WERI-Rb-1 (cell line): ENCODE data around the gene NPIPB8.
"Not testable (repeated sequence)": the region's sequence is repeated elsewhere in the genome, so short reads cannot be mapped to it uniquely, and the experiment has no call there.

ENCODE experiments used
- DNase-seq: peaks from one replicate; pipeline ENCODE4 v3.0.0-alpha.2; 2020
- H3K27ac ChIP-seq: fragments of 250-450 bp; sonication (Bioruptor Pico); 2 replicates; pipeline ENCODE4 v1.5.1; 2020; ENCODE audit warnings: mild to moderate bottlenecking, moderate library complexity
- H3K27me3 ChIP-seq: fragments of 250-450 bp; sonication (Bioruptor Pico); 2 replicates; pipeline ENCODE4 v1.5.1; 2021; ENCODE audit warnings: mild to moderate bottlenecking, low read depth, moderate library complexity; ENCODE audit not compliant: insufficient read depth, severe bottlenecking
- H3K36me3 ChIP-seq: fragments of 250-450 bp; sonication (Bioruptor Pico); 2 replicates; pipeline ENCODE4 v1.5.1; 2020; ENCODE audit warnings: mild to moderate bottlenecking, moderate library complexity
- H3K4me3 ChIP-seq: 2 replicates; pipeline ENCODE4 v1.5.1; 2011; ENCODE audit warnings: low read depth, mild to moderate bottlenecking, control low read depth, low read length
- H3K9me3 ChIP-seq: fragments of 250-450 bp; sonication (Bioruptor Pico); 2 replicates; pipeline ENCODE4 v1.5.1; 2021; ENCODE audit warnings: mild to moderate bottlenecking, moderate library complexity; ENCODE audit not compliant: severe bottlenecking
- TF ChIP-seq, protein P1 (sequence below): IDR thresholded peaks from 2 replicates; pipeline ENCODE4 v1.5.1; 2011; ENCODE audit warnings: low read depth, mild to moderate bottlenecking, control low read depth, inconsistent platforms, low read length

Gene NPIPB8

DNA sequence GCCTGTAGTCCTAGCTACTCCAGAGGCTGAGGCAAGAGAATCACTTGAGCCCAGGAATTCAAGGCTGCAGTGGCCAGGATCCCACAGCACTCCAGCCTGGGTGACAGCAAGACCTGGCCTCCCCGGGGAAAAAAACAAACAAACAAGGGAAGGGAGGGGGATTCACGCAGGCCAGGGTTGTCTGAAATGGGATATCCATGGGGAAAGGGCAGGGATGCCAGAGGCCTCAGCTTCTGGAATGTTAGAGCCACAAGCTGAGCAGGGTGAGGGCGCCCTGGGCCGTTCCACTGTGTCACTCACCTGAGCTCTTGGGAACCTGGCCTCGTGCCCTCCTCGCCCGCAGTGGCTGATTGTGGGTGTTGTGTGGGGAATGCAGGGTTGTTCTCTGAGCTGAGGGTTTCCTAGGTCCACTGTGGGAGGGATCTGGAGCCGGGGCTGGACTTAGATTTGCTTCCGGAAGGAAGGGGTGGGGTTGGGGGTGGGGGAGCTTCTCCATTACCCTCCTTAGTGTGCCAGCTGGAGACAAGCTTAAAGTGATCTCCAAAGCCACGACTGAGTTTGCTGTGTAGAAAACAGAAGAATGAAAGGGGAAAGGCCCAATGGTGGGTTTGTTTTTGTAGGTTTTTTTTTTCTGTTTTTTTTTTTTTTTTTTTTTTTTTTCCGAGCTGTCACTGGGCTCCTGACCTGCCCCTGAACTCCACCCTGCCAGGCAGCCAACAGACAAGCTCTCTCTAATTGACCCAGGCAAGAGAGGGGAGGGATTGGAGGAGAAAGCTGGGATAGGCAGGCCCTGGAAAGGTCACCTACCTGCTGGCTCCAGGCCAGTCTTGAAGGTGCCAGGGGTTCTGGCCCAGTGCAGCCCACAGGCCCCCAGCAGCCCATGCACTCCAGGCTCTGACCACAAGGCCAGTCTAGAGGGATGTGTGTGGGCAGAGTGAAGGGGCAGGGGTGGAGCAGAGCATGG, 28.0 kb upstream of the NPIPB8 start, which contains the start of gene SULT1A1:
Gene SULT1A1 (minus strand): TSS at position 414 of the 964 bp plus-strand sequence. CDS start 1,189 bp downstream, outside the sequence.
- TF ChIP-seq, protein P1, sequence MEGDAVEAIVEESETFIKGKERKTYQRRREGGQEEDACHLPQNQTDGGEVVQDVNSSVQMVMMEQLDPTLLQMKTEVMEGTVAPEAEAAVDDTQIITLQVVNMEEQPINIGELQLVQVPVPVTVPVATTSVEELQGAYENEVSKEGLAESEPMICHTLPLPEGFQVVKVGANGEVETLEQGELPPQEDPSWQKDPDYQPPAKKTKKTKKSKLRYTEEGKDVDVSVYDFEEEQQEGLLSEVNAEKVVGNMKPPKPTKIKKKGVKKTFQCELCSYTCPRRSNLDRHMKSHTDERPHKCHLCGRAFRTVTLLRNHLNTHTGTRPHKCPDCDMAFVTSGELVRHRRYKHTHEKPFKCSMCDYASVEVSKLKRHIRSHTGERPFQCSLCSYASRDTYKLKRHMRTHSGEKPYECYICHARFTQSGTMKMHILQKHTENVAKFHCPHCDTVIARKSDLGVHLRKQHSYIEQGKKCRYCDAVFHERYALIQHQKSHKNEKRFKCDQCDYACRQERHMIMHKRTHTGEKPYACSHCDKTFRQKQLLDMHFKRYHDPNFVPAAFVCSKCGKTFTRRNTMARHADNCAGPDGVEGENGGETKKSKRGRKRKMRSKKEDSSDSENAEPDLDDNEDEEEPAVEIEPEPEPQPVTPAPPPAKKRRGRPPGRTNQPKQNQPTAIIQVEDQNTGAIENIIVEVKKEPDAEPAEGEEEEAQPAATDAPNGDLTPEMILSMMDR: no peak
- peak; percentile 78 for DNase-seq
- Histone ChIP-seq H3K27ac (peak within 1 kb of the TSS; percentile 67), H3K36me3 (no peaks in the 10 kb centered on the region), H3K27me3 (no peaks in the 10 kb centered on the region), H3K9me3 (no peaks in the 10 kb centered on the region), H3K4me3 (peak within 1 kb of the TSS; percentile 39)

DNA sequence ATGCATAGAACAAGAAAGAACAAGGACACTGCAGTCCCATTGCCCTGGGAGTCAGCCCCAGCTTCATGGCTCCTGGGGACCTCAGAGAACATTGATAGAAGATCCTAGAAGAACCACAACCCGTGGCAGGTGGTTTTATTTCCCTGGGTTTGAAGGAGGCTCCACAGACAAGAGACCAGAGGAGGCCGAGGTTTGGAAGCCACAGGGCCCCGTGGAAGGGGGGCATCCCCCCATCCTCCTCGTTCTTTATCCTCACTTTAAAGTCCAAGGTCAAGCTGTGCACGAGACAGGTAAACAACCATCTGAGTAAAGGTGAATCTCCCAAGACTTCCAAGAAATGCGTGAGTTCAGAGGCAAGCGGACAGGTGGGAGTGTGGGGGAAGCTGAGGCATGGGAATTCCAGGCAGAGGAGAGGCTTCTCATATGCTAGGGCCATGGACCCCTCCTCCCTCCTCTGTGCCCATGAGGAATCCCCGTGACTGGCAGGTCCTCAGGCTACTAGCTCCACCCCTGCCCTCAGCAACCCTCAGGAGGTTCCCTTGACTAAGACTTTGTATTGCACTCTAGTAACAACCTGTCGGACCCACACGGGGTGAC, 27.2 kb upstream of the NPIPB8 start:
- peak overlapping the region; percentile 67 for H3K27ac ChIP-seq
- H3K36me3 ChIP-seq: no peaks in the 10 kb centered on the region
- H3K9me3 ChIP-seq: no peaks in the 10 kb centered on the region
- TF ChIP-seq, protein P1: no peak
- H3K27me3 ChIP-seq: no peaks in the 10 kb centered on the region
- no peak for DNase-seq
- no peak overlapping the region for H3K4me3 ChIP-seq

DNA sequence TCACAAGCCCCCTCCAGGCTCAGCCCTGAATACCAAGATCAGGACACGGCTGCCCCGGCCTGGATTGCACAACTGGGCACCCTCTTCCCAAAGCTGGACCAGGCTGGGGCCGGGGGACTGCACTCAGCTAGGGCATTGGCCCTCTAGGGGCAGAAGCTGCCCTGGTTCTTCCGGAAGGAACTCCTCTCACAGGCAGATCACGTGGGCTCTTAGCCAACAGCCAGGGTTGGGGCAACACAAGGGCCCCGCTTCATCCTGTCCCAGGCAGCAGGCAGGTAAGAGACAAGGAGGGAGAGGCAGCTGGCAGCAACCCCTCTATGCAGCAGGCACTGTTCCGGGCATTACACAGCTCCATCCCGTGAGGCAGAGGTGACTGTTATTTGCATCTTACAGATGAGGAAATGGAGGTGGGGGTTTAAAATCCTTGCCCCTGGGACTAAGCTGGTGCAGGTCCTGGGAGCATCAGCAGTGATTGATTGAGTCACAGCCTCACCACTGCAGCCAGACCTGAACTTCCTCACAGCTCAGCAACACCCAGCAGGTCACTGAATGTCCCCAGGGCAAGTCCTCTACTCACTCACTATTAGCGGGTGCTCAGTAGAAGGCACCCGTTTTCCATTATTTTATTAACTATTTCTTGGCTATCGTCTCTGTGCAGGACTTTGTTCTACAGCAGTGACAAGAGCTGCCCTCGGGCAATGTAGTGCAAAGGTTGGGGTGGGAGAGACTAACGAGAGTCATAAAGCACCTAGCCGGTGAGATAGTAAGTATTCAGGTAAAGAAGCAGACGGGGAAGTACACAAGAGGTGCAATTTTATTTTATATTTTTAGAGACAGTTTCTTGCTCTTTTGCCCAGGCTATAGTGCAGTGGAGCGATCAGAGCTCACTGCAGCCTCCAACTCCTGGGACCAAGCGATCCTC, 25.2 kb upstream of the NPIPB8 start:
- not testable (repeated sequence) for H3K4me3 ChIP-seq, H3K27ac ChIP-seq, DNase-seq, H3K9me3 ChIP-seq, H3K36me3 ChIP-seq, H3K27me3 ChIP-seq

DNA sequence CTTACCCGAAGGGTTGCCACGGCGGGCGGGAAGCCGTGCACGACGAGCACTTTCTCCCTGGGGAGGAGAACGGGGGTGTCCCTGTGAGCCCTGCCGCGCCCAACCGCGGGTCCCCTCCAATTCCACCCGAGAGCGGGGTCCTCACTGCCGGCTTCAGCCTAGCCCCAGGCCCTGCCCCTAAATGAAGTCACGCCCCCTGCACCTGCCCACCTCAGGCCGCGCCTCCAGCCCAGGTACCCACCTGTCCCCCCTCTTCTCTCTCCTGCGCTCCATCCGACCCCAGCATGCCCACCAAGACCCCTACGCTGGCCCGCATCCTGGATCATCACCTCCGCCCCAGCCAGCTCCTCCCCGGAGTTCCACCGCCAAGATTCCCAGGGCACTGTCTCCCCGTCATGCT, 24.0 kb upstream of the NPIPB8 start:
- H3K4me3 ChIP-seq, H3K27ac ChIP-seq, H3K36me3 ChIP-seq, H3K9me3 ChIP-seq, DNase-seq, H3K27me3 ChIP-seq: not testable (repeated sequence)

DNA sequence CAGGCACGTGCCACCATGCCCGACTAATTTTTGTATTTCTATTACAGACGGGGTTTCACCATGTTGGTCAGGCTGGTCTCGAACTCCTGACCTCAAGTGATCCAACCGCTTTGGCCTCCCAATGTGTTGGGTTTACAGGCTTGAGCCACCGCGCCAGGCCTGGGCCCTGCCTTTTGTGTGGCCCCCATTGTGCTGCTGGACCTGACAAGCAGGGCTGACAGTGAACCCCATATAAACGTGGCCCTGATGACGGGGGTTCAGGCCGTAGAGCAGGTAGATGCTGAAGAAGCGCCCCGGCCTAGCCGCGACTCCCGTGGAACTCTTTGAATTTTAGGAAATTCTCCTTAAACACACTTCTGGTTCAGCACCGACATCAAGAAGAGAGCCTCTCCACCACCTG, 23.3 kb upstream of the NPIPB8 start:
- H3K27ac ChIP-seq, H3K9me3 ChIP-seq, DNase-seq, H3K27me3 ChIP-seq, H3K36me3 ChIP-seq, H3K4me3 ChIP-seq: not testable (repeated sequence)

DNA sequence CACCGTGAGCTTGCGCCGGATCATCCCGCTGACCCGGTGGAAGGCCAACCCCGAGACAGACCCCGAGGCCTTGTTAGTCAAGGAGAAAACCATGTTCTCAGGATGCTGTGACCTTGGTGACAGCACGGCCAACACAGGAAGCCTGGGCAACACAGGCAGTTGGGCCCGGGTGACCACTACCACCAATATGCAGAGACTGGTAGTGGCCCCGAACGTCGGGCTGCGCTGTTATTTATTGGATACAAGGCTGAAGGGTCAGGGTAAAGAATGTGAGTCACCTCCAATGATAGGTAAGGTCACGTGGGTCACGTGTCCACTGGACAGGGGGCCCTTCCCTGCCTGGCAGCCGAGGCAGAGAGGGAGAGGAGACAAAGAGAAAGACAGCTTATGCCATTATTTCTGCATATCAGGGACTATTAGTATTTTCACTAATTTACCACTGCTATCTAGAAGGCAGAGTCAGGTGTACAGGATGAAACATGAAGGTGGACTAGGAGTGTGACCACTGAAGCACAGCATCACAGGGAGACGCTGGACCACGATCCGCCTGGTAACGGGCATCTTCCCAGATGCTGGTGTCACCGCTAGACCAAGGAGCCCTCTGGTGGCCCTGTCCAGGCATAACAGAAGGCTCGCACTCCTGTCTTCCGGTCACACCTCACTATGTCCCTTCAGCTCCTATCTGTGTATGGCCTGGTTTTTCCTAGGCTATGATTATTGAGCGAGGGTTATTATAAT, 22.2 kb upstream of the NPIPB8 start:
- H3K27ac ChIP-seq, H3K36me3 ChIP-seq, H3K27me3 ChIP-seq, H3K4me3 ChIP-seq, H3K9me3 ChIP-seq: not testable (repeated sequence)
- TF ChIP-seq, protein P1: peak; percentile 70
- DNase-seq: peak; percentile 82

DNA sequence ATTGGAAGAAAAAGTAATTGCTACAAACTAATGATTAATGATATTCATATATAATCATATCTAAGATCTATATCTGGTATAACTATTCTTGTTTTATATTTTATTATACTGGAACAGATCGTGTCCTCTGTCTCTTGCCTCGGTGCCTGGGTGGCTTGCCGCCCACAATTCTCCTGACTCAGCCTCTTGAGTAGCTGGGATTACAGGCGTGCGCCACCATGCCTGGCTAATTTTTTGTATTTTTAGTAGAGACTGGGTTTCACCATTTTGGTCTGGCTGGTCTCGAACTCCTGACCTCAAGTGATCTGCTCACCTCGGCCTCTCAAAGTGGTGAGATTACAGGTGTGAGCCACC, 21.7 kb upstream of the NPIPB8 start:
- H3K27me3 ChIP-seq, H3K36me3 ChIP-seq, H3K4me3 ChIP-seq, DNase-seq, H3K27ac ChIP-seq, H3K9me3 ChIP-seq: not testable (repeated sequence)
